HG03520 (cell line): Measurements from ENCODE around the gene SAFB2.

ENCODE experiments used
- ATAC-seq: cut with Tn5 transposase; IDR thresholded peaks from one replicate; pipeline ENCODE4 v1.9.1; 2021; ENCODE audit warnings: mild to moderate bottlenecking, moderate library complexity; ENCODE audit not compliant: unreplicated experiment

The SAFB2 gene

DNA sequence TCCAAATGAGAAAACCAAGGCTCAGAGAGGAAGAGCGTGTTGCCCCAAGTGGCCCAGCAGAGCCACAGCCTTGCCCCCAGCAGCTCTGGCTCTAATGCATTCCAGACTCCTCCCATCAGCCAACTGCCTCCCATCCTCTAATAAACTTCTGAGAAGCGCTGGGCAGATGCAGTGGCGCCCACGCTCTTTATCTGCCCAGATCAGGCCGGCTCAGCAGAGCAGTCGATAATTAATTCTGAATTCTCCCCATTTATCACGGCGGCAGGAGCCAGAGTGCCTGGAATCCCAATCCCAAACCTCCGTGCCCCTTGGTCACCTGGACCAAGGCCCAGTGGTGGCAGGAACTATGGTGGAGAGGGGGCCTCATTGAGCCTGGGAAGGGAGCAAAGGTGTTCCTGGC lies 68.7 kb downstream of the SAFB2 start:
- ATAC-seq = no peak

DNA sequence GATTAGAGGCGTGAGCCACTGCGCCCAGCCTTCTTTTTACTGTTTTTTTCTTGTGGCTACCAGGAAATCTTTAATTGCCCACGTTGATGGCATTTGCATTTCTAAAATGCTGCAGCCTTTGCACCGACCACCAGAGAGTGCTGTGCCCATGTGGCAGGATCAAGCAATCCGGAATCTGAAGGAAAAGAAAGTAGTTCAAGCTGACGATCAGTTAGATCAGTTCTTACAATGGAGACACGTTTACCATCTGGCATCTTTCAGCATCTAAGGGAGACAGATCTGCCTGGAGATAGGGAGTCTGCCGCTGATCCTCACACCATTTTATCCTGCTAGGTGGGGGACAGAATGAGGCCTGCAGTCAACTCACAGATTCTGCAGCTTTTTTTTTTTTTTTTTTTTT lies 74.7 kb downstream of the SAFB2 start:
- ATAC-seq = no peak

DNA sequence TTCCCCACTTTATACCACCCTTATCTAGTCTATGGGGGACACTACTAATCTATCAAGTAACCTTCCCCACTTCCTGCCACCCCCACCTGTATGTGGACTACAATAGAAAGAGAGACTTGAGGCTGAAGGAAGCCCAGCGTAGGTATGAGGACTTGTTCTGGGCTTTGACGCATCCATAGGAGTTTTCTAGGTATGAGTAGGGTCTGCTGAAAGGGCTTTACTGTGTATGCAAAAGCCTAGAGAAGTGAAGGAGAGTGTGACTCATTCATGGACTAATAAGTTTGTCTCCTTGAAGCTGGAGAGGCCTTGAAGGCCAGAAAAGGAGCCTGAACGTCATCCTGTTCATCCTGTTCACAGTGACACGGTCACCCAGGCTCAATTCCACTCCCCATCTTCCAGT lies 76.6 kb downstream of the SAFB2 start:
- ATAC-seq = no peak

DNA sequence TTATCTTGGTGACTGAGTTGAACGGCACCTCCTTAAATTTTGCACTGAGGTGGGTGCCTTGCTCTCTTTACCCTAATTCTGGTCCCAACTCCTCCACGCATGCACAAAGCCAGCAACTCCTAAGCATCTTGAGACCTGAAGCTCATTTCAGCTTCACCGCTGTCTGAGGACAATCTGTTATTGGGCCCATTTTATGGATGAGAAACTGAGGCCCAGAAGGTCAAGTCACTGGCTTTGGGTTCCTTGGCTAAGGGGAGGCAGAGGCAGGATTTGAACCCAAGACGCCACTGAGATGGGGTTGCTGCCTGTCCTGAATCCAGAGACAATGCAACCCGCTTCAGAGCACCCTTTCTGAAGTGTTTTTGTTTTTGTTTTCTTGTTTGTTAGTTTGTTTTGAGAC lies 77.5 kb downstream of the SAFB2 start:
- ATAC-seq = no peak

DNA sequence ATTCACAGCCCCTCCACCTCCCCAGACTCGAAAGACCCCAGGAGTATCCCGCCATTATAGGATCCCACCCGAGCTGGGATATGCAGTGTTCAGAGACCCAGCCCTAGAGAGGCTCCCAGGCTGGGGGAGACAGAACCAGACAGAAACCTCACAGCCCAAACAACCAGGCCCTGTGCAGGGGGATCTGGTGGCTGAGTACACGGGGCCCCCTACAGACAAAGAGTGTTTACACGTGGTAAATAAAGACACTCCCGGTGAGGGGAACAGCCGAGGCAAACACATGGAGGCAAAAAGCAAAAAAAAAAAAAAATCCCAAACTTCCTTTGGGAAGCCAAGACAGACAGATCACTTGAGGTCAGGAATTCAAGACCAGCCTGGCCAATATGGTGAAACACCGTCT lies 79.9 kb downstream of the SAFB2 start:
- ATAC-seq = no peak

DNA sequence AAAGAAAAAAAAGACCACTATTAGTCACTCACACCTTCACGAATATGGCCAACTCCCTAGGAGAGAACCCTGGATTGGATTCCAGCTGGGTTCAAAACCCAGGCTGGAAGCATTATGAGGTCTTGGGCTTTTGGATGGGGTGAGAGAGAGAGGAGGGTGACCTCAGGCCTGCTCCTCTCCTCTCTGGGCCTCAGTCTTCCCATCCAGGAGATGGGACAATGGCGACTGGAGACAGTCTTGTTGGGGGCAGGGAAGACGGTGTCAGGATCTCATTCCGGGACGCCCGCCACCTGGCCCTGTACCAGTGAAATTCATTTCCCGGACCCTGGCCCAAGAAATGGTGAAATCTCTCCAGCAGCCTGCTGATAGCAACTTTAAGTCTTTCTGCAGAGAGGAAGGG lies 81.1 kb downstream of the SAFB2 start:
- no peak for ATAC-seq

DNA sequence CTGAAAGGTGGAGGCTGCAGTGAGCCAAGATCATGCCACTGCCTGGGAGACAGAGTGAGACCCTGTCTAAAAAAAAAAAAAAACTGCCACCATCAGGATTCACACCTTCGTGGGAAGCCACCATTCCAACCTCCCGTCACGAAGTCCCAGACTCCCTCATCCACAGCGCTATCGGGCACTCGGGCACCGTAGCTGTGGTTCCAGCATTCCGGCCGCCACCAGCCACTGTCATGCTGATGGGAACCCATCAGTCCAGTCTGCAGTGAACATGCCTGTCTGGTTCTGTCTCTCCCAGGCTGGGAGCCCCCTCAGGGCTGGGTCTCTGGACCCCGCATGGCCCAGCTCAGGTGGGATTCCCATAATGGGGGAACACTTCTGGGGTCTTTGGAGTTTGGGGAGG lies 82.4 kb downstream of the SAFB2 start:
- ATAC-seq = no peak

DNA sequence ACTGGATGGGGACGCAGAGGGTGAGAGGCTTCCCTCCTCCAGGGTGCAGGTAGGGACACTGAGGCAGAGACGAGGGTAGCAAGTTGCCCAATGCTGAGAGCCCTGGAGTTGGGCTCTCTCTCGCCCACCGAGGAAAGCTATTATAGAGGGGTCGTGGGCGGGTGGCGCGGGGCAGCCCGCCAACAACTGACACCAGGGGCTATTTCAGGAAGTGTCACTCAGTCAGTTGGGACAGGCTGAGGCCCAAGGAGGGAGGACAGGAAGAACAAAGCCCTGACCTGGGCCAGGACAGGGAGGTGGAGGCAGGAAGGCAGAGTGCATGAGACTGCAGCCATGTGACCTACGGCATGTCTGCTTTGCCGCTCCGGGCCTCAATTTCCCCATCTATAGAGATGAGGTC lies 84.7 kb downstream of the SAFB2 start:
- no peak for ATAC-seq
